GM12874 (cell line): ENCODE measurements around the gene ETS1.

Experiments
- TF ChIP-seq, protein P1 (sequence below): IDR thresholded peaks from 2 replicates; pipeline ENCODE4 v1.5.1; 2011; ENCODE audit warnings: low read depth, mild to moderate bottlenecking, control low read depth, low read length, moderate library complexity; ENCODE audit not compliant: insufficient read depth

ETS1 gene

DNA sequence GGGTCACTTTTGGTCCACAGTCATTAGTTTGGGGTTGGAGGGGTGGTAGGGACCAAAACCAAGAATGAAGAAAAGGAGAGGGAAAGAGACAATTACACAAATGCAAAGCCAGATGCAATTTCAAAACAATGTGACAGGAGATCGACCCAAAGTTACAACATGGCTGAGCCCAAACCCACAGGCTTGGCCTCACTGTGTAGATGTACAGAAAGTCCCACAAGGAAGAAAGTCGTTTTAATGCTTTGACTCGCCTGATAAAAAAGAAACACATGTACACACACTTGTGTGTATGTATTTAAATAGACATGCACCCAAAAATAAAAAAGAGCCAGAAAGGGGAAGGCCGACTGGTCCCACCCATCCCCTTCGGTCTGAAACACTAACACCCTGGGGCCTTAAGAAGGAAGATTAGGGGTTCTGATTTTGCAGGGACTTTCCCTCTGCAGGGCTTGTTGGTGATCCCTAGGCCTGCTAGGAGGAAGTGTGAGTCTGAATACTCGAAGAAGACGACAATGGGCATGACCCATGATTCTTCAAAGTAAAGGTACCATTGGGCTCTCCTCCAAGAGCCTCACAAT lies 104.1 kb downstream of the ETS1 start:
- TF ChIP-seq, protein P1, sequence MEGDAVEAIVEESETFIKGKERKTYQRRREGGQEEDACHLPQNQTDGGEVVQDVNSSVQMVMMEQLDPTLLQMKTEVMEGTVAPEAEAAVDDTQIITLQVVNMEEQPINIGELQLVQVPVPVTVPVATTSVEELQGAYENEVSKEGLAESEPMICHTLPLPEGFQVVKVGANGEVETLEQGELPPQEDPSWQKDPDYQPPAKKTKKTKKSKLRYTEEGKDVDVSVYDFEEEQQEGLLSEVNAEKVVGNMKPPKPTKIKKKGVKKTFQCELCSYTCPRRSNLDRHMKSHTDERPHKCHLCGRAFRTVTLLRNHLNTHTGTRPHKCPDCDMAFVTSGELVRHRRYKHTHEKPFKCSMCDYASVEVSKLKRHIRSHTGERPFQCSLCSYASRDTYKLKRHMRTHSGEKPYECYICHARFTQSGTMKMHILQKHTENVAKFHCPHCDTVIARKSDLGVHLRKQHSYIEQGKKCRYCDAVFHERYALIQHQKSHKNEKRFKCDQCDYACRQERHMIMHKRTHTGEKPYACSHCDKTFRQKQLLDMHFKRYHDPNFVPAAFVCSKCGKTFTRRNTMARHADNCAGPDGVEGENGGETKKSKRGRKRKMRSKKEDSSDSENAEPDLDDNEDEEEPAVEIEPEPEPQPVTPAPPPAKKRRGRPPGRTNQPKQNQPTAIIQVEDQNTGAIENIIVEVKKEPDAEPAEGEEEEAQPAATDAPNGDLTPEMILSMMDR, result no peak

- TF ChIP-seq, protein P1, result no peak
Observed at GRCh38 chr11:128482512-128483191, 104.7 kb downstream of the ETS1 start.

- TF ChIP-seq, protein P1, result no peak
Observed at GRCh38 chr11:128482092-128482491, 105.3 kb downstream of the ETS1 start.

DNA sequence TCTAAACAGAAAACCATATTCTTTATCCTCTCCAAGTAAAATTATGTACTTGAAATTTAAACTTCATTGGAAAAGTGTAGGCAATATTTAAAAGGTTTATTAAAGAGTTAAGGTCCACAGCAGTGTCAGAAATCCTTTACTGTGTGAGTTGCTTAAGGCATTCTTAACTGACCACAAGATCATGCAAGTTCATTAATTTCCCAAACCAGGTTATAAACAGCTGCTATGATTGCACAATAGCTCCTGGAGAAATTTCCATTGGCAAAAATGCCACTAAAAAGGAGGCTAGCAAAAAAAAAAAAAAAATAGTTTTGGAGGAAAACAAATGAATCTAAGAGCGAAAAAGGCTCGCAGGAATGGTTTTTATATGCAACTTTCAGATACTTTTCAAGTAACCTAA lies 106.2 kb downstream of the ETS1 start:
- TF ChIP-seq, protein P1, result no peak

DNA sequence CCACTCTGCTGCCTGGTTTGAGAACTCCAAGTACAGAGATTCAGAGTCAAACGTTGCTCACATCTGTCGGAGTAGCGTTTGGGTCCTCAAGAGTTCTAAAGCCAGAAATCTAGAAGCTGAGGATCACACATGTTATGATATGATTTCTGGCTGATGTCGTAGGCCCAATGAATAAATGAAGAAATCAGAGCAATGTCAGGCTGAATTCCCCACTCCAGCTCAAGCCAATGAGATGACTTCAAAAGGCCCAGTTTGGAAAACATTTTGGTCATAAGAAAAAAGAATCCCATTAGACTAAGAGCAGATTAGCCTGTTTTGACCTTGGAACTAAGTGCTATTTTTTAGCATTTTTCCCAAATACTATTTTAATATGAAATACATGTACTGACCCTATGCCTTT lies 106.7 kb downstream of the ETS1 start:
- TF ChIP-seq, protein P1, result no peak

- TF ChIP-seq, protein P1, result no peak
Observed at GRCh38 chr11:128480066-128480465, 107.3 kb downstream of the ETS1 start.

DNA sequence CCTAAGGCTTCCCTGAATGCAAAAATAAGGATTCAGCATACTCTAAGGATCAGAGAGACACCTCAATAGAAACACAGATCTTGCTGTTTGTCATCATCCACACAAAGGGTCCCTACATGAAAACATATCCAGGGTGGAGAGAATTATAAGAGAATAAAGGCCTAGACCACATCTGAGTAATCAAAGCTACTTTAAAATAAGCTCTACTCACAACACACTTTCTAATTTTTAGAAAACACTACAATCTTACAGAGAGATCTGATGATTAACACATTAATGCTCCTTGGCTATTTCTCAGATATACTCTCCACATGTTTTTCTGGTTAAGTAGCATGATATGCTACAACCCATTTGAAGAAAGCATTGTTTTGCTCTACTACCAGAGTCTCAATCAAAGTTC lies 108.2 kb downstream of the ETS1 start:
- TF ChIP-seq, protein P1, result no peak
